IgD-negative memory B cell (primary cell): Measurements from ENCODE around the gene PARD3B. TPM values are rescaled to one million over a fixed set of nuclear protein-coding genes. Genes with fewer than 3 reads are reported as not detected.
"Not testable (repeated sequence)": the region's sequence is repeated elsewhere in the genome, so short reads cannot be mapped to it uniquely, and the experiment has no call there.

Experiments used
- H3K27ac Mint-ChIP-seq, 3 donors: one replicate each; pipeline ENCODE4 v1.8.0; 2020 to 2022; ENCODE audit warnings: mild to moderate bottlenecking in 3 of 3, mixed read lengths in 3 of 3, moderate library complexity in 1 of 3
- H3K27me3 Mint-ChIP-seq: one replicate; pipeline ENCODE4 v1.8.0; 2021; ENCODE audit warnings: mixed read lengths
- H3K36me3 Mint-ChIP-seq: one replicate; pipeline ENCODE4 v1.8.0; 2020; ENCODE audit warnings: mild to moderate bottlenecking, mixed read lengths
- H3K4me1 Mint-ChIP-seq, 3 donors: one replicate each; pipeline ENCODE4 v1.8.0; 2020 to 2022; ENCODE audit warnings: mixed read lengths in 3 of 3, mild to moderate bottlenecking in 1 of 3
- H3K4me3 Mint-ChIP-seq, 4 donors: one replicate each; pipeline ENCODE4 v1.8.0; 2020 to 2022; ENCODE audit warnings: mild to moderate bottlenecking in 4 of 4, mixed read lengths in 4 of 4, moderate library complexity in 3 of 4
- H3K9me3 Mint-ChIP-seq, 3 donors: one replicate each; pipeline ENCODE4 v1.8.0; 2020 to 2021; ENCODE audit warnings: mixed read lengths in 3 of 3, mild to moderate bottlenecking in 1 of 3
- polyA plus RNA-seq: library from polyadenylated mRNA; unstranded; fragments of 300-500 nt; fragmentation: Illumina TruSeq; gene quantifications from one replicate; pipeline ENCODE4 v1.2.3, GENCODE V29; 2021

PARD3B gene
- polyA plus RNA-seq, 1 donor from 2014 or later, result 0.04 TPM

- no peaks in the 10 kb centered on the region for H3K36me3 Mint-ChIP-seq
- H3K9me3 Mint-ChIP-seq, result no peaks in the 10 kb centered on the region
- no peak overlapping the region for H3K27ac Mint-ChIP-seq
- H3K4me1 Mint-ChIP-seq, result no peaks in the 10 kb centered on the region
- peaks cover 2% of the 10 kb centered on the region for H3K27me3 Mint-ChIP-seq
- H3K4me3 Mint-ChIP-seq, result no peak overlapping the region
Measured at GRCh38 chr2:205477016-205477705, 931.9 kb downstream of the PARD3B start.

- H3K27ac Mint-ChIP-seq, result no peak overlapping the region
- peaks cover 0 to 3% (median 0%) of the 10 kb centered on the region in 3 donors for H3K9me3 Mint-ChIP-seq
- peaks cover 2% of the 10 kb centered on the region for H3K27me3 Mint-ChIP-seq
- no peaks in the 10 kb centered on the region for H3K36me3 Mint-ChIP-seq
- H3K4me1 Mint-ChIP-seq, result no peaks in the 10 kb centered on the region
- H3K4me3 Mint-ChIP-seq, result no peak overlapping the region
Measured at GRCh38 chr2:205481861-205482260, 936.6 kb downstream of the PARD3B start.

- Mint-ChIP-seq H3K27me3 (peaks cover 2% of the 10 kb centered on the region), H3K9me3 (peaks cover 0 to 3% (median 0%) of the 10 kb centered on the region in 3 donors), H3K4me1 (no peaks in the 10 kb centered on the region), H3K27ac (no peak overlapping the region), H3K36me3 (no peaks in the 10 kb centered on the region), H3K4me3 (no peak overlapping the region)
Measured at GRCh38 chr2:205482399-205483081, 937.3 kb downstream of the PARD3B start.

- no peaks in the 10 kb centered on the region for H3K4me1 Mint-ChIP-seq
- peaks cover 2% of the 10 kb centered on the region for H3K27me3 Mint-ChIP-seq
- no peak overlapping the region for H3K27ac Mint-ChIP-seq
- H3K36me3 Mint-ChIP-seq, result no peaks in the 10 kb centered on the region
- peaks cover 0 to 3% (median 0%) of the 10 kb centered on the region in 3 donors for H3K9me3 Mint-ChIP-seq
- no peak overlapping the region for H3K4me3 Mint-ChIP-seq
Measured at GRCh38 chr2:205483095-205483494, 937.8 kb downstream of the PARD3B start.

GRCh38 chr2:205484215-205484614 lies 938.9 kb downstream of the PARD3B start:
- Mint-ChIP-seq H3K27ac (no peak overlapping the region), H3K4me1 (no peaks in the 10 kb centered on the region), H3K4me3 (no peak overlapping the region), H3K36me3 (no peaks in the 10 kb centered on the region), H3K9me3 (peaks cover 0 to 3% (median 0%) of the 10 kb centered on the region in 3 donors), H3K27me3 (peaks cover 2% of the 10 kb centered on the region)

- Mint-ChIP-seq H3K27ac (no peak overlapping the region), H3K4me3 (no peak overlapping the region), H3K4me1 (no peaks in the 10 kb centered on the region), H3K36me3 (no peaks in the 10 kb centered on the region), H3K9me3 (peaks cover 0 to 3% (median 0%) of the 10 kb centered on the region in 3 donors), H3K27me3 (peaks cover 2% of the 10 kb centered on the region)
Measured at GRCh38 chr2:205484764-205485163, 939.5 kb downstream of the PARD3B start.

- H3K27ac Mint-ChIP-seq, H3K4me3 Mint-ChIP-seq, H3K27me3 Mint-ChIP-seq, H3K9me3 Mint-ChIP-seq, H3K36me3 Mint-ChIP-seq, H3K4me1 Mint-ChIP-seq: not testable (repeated sequence)
Measured at GRCh38 chr2:205493528-205493927, 948.3 kb downstream of the PARD3B start.

GRCh38 chr2:205494537-205495235 lies 949.4 kb downstream of the PARD3B start:
- peaks cover 1% of the 10 kb centered on the region for H3K36me3 Mint-ChIP-seq
- H3K27ac Mint-ChIP-seq, result no peak overlapping the region
- H3K4me3 Mint-ChIP-seq, result peak overlapping the region in 1 of 4 donors; percentile 28
- peaks cover 5% of the 10 kb centered on the region for H3K27me3 Mint-ChIP-seq
- H3K9me3 Mint-ChIP-seq, result peaks cover 0 to 6% (median 0%) of the 10 kb centered on the region in 3 donors
- H3K4me1 Mint-ChIP-seq, result no peaks in the 10 kb centered on the region

GRCh38 chr2:205495819-205496218 lies 950.5 kb downstream of the PARD3B start:
- no peak overlapping the region for H3K4me3 Mint-ChIP-seq
- H3K9me3 Mint-ChIP-seq, result peaks cover 0 to 6% (median 0%) of the 10 kb centered on the region in 3 donors
- H3K4me1 Mint-ChIP-seq, result no peaks in the 10 kb centered on the region
- H3K27ac Mint-ChIP-seq, result no peak overlapping the region
- H3K36me3 Mint-ChIP-seq, result peaks cover 1% of the 10 kb centered on the region
- peaks cover 5% of the 10 kb centered on the region for H3K27me3 Mint-ChIP-seq

GRCh38 chr2:205496370-205496769 lies 951.1 kb downstream of the PARD3B start:
- Mint-ChIP-seq H3K4me3 (no peak overlapping the region), H3K9me3 (peaks cover 0 to 3% (median 0%) of the 10 kb centered on the region in 3 donors), H3K36me3 (peaks cover 1% of the 10 kb centered on the region), H3K4me1 (no peaks in the 10 kb centered on the region), H3K27me3 (peaks cover 5% of the 10 kb centered on the region), H3K27ac (no peak overlapping the region)

GRCh38 chr2:205496772-205497171 lies 951.5 kb downstream of the PARD3B start:
- H3K4me1 Mint-ChIP-seq, result no peaks in the 10 kb centered on the region
- no peaks in the 10 kb centered on the region for H3K9me3 Mint-ChIP-seq
- H3K4me3 Mint-ChIP-seq, result no peak overlapping the region
- H3K27me3 Mint-ChIP-seq, result peaks cover 5% of the 10 kb centered on the region
- H3K36me3 Mint-ChIP-seq, result no peaks in the 10 kb centered on the region
- H3K27ac Mint-ChIP-seq, result no peak overlapping the region

- peaks cover 4% of the 10 kb centered on the region for H3K27me3 Mint-ChIP-seq
- H3K4me1 Mint-ChIP-seq, result no peaks in the 10 kb centered on the region
- H3K4me3 Mint-ChIP-seq, result no peak overlapping the region
- no peaks in the 10 kb centered on the region for H3K9me3 Mint-ChIP-seq
- no peak overlapping the region for H3K27ac Mint-ChIP-seq
- no peaks in the 10 kb centered on the region for H3K36me3 Mint-ChIP-seq
Measured at GRCh38 chr2:205499006-205499405, 953.7 kb downstream of the PARD3B start.

- H3K27ac Mint-ChIP-seq, result no peak overlapping the region
- H3K36me3 Mint-ChIP-seq, result no peaks in the 10 kb centered on the region
- H3K4me3 Mint-ChIP-seq, result no peak overlapping the region
- H3K9me3 Mint-ChIP-seq, result no peaks in the 10 kb centered on the region
- H3K27me3 Mint-ChIP-seq, result no peaks in the 10 kb centered on the region
- no peaks in the 10 kb centered on the region for H3K4me1 Mint-ChIP-seq
Measured at GRCh38 chr2:205500065-205500464, 954.8 kb downstream of the PARD3B start.

GRCh38 chr2:205500951-205501350 lies 955.7 kb downstream of the PARD3B start:
- H3K9me3 Mint-ChIP-seq, result no peaks in the 10 kb centered on the region
- H3K36me3 Mint-ChIP-seq, result no peaks in the 10 kb centered on the region
- no peak overlapping the region for H3K27ac Mint-ChIP-seq
- no peaks in the 10 kb centered on the region for H3K4me1 Mint-ChIP-seq
- H3K27me3 Mint-ChIP-seq, result no peaks in the 10 kb centered on the region
- no peak overlapping the region for H3K4me3 Mint-ChIP-seq

GRCh38 chr2:205501826-205502225 lies 956.6 kb downstream of the PARD3B start:
- Mint-ChIP-seq H3K36me3 (no peaks in the 10 kb centered on the region), H3K27ac (no peak overlapping the region), H3K9me3 (peaks cover 0 to under 1% (median 0%) of the 10 kb centered on the region in 3 donors), H3K4me3 (no peak overlapping the region), H3K4me1 (no peaks in the 10 kb centered on the region), H3K27me3 (no peaks in the 10 kb centered on the region)
